HG03039 (cell line): ENCODE results near the gene APOL4.
"Not testable (repeated sequence)": the region's sequence is repeated elsewhere in the genome, so short reads cannot be mapped to it uniquely, and the experiment has no call there.

Source experiments
- ATAC-seq: cut with Tn5 transposase; IDR thresholded peaks from one replicate; pipeline ENCODE4 v1.9.1; 2021; ENCODE audit warnings: mild to moderate bottlenecking, moderate library complexity; ENCODE audit not compliant: unreplicated experiment

Gene APOL4, protein sequence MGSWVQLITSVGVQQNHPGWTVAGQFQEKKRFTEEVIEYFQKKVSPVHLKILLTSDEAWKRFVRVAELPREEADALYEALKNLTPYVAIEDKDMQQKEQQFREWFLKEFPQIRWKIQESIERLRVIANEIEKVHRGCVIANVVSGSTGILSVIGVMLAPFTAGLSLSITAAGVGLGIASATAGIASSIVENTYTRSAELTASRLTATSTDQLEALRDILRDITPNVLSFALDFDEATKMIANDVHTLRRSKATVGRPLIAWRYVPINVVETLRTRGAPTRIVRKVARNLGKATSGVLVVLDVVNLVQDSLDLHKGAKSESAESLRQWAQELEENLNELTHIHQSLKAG

DNA sequence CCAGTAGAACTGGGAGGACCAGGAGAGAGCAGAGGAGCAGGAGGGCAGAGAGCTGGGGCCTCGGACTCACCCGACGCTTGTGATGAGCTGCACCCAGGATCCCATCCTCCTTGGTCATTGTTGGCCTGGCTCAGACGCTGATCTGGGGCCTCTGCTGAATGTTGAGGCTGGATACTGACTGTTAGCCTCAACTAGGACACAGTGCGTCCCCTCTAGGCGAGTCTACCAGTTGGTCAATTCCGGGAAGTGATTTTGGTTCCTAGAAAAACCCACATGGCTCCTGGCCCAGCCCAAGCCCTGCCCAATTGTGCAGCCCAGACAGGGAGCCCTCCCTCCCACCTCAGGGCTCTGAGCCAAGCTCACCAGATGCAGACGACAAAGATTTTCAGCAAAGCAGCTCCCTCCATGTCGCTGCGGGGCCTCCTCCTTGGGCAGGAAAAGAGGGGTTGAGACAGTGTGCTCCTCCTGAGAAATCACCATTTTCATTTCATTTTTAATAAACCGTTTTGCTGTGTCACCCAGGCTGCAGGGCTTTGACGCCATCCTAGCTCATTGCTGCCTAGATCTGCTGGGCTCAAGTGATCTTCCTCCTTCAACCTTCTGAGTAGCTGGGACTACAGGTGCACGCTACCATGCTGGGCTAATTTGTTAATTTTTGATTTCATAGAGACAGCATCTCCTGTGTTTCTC is at the start of gene APOL4:
Gene APOL4 (minus strand): TSS at position 180 of the 690 bp plus-strand sequence. CDS start 75 bp downstream, at position 105.
- ATAC-seq: no peak

DNA sequence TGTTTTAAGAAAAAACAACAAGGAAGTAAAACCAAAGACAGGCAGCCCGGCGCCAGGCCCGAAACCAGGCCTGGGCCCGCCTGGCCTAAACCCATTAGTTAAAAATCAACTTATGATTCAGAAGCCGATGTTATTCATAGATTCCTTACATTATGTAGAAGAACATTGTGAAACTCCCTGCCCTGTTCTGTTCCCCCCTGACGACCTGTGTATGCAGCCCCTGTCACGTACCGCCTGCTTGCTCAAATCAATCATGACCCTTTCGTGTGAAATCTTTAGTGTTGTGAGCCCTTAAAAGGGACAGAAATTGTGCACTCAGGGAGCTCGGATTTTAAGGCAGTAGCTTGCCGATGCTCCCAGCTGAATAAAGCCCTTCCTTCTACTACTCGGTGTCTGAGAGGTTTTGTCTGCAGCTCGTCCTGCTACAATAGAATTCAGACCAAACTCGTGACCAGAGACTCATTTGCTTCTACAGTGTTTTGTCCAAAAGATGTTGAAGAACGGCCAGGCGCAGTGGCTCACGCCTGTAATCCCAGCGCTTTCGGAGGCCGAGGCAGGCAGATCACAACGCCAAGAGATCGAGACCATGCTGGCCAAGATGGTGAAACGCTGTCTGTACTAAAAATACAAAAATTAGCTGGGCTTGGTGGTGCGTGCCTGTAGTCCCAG is 48.8 kb upstream of the APOL4 start:
- not testable (repeated sequence) for ATAC-seq

DNA sequence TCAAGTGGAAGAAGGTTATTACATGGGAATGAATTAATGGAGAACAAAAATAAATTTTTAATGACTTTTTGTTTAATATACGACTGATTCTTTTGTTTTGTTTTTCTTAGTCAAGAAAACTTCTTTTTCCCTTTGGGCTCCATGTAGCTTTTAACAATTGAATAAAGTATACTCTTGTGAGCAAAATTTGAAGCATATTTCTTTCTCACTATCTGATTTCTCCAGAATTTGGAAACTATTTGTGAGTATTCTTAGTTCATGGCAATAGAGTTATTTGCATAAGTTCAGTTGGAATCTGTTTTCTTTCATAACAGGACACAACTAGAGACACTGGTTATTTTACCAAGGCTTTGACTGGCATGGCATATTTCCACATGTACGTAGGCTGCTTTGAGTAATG is 47.6 kb upstream of the APOL4 start:
- ATAC-seq: no peak

DNA sequence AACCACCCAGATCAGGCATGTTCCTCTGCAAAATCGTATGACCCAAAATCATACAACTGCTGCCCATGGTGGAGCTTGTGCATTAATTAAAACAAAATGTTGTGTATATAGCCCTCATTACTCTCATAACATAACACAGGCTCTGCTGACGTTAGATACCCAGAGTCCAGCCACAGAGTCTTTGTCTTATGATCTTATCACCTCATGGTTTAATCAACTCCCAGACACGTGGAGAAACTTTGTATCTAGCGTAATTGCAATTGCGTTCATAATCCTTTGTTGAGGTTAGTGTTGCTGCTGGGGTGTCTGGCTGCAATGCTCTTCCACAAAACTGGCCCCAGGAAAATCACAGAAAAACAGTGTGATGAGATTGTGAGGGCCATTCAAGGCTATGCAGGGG is 46.3 kb upstream of the APOL4 start:
- ATAC-seq: no peak

DNA sequence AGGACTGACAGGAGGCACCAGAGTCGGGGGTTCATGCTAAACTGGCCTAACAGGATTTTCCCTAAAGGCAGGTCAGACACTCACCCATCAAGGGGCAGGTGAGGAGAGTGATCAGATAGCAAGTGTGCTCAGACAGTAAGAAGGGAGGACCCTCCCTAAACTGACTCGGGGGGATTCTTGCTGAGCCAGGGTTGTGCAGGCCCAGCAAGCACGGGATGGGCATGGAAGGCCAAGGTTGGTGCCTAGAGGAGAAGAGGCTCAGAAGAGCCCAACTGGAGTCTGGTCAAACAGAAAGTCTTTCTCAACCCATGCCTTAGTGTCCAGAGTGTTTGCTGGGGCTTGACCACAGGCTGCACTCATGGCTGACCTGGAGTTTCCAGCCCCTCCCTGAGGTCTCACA is 45.1 kb upstream of the APOL4 start:
- ATAC-seq: no peak

DNA sequence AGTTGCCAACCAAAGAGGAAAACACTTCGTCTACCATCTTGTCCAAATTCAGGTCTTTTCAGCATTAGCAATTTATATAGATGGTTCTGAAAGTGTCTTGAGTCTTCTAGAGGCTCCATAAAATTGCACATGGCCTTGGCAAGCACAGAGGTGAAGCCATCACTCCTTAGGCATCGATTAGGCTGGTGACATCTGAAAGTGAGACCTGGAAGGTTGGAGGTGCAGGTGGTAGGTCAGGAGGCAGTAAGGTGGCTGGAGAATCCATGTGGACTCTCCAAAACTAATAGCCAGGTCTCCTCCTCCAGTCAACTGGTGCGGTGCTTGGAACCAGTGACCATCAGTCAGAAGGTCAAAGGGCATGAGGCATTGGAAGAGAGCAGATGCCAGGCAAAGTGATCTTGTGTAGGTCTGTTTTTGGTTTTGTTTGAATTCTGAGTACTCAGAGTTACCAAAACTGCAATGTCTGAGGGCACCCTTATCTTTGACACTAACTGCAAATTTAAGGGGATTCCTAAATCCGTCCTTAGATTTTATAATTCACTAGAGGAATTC is 44.3 kb upstream of the APOL4 start:
- ATAC-seq: no peak

DNA sequence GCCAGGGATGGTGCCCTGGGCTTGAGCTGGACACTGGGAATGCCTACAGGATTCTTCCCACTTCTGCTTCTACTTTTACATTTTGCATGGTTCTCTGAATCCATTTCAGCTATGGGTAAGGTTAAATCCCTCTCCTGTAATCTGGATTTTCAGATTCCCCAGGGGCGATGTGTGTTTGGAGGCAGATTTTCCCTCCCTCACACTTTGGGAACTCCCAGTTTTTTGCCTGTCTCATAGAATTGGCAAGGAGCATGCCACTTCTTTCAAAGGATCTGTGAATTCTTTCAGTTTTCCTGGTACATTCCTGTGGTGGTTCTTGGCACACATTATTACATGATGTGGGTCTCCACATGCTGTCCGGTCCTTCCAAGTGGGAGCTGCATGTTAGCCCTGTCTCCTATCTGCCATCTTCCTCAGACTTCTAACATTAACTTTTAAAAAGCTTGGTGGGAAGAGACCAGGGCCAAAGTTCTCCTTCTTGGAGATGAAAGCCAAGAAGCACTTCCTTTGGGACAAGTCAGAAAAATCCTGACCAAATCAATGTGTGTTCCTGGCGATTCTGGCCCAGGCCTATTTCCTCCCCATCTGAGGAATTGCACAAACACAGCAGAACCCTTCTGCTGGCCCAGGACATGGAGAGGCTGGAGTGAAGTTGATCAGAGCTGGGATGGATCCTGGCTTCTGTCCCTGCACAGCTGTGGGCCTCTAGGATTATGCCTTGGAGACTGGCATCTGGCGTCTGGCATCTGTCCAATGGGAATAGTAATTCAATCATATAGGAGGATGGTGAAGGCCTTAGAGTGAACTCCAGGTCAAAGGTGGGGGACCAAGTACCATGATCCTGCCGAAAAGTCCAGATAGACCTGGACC is 43.1 kb upstream of the APOL4 start:
- no peak for ATAC-seq

DNA sequence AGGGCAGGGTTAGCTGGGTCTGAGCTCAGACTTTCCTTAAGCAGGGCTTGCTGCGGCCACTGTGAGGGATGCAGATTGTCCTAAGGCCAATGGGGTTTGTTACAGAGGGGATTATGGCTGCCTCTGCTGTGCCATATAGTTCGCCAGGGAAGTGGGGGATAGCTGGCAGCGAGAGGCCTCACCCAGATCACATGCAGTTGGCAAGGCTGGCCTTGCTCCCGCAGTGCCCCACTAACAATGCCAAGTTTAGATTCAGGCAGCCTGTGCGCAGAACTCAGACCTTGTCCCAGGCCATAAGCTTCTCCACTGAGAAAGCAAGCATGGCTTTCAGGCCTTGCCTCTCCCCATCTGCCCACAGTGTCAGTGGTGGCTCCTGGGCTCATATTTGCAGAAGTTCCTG is 42.4 kb upstream of the APOL4 start:
- ATAC-seq: no peak

DNA sequence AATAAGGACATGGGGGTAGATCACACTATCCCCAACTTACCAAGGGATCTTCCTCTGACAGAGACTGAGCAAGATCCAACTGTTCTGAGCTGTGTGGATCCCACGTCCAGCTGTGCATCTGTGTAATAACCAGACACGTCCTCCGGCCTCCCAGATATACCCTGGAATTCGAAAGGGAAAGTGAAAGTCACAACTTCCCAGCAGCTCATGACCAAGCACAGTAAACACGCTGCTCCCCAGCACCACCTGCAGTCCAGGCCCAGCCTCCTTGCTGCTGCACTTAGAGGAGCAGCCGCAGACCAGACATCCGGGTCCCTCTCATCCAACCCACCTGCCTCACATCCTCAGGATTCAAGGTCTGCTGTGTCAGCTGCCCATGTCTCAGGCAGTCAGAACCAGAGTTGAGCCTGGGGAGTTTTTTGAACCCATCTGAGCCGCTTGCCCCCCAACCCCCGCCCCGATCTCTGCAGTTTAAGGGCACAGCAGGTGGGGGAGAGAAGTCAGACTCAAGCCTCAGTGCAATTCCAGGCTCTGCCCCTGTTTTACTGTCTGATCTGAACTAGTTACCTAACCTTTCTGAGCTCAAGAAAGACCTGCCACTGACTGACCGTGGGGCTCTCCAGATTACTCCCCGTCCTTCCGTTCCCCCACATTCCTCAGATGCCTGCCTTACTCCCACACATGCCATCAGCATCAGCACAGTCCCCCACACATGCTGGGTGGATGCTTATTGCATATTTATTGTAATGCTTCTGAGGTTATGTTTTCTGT is 38.0 kb upstream of the APOL4 start, which contains the start of gene APOL2:
Gene APOL2 (minus strand): TSS at position 127 of the 771 bp plus-strand sequence. CDS start 6,365 bp downstream, outside the sequence.
- peak; percentile 82 for ATAC-seq

DNA sequence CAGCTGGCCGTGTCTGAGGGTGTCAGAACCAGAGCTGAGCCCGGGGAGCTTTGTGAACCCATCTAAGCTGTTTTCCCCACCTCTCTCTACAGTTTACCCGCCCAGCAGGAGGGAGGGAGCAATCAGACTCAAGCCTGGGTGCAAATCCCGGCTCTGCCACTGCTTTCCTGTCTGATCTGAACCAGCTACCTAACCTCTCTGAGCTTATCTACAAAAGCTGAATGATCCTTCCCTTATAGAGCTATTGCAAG is 37.5 kb upstream of the APOL4 start:
- ATAC-seq: no peak

DNA sequence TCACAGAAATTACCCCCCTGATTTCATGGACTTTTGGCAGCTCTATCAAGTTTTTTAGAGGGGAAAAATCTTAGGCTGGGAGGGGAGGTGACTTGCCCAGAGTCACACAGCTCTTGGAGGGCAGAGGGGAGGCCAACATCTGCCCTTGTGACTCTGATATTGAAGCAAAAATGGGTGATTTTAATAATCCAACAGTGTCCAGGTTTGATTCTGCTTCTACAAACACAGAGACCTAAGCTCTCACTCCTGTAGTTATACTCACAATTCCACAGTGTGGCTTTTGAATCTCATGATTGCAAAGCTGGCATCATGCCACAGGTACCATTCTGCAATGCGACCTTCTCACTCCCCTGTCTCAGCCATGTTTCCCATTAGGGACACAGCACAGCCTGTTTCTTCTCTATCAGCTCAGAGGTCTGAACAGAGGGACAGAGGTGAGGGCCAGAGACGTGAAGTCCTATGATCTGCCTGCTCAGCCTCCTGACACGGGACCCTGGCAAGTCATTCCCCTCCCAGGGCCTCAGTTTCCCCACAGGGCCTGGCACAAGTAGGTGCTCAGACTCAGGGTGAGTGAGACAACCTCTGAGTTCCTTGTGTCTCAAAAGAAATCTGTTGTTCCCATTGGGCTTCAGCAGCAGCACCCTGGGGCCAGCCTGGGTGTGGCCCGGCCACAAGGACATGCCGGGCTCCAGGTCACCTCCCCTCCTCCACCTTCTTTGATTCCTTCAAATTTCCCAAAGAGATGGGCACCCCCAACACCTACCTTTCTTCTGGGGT is 37.0 kb upstream of the APOL4 start:
- ATAC-seq: peak; percentile 13

DNA sequence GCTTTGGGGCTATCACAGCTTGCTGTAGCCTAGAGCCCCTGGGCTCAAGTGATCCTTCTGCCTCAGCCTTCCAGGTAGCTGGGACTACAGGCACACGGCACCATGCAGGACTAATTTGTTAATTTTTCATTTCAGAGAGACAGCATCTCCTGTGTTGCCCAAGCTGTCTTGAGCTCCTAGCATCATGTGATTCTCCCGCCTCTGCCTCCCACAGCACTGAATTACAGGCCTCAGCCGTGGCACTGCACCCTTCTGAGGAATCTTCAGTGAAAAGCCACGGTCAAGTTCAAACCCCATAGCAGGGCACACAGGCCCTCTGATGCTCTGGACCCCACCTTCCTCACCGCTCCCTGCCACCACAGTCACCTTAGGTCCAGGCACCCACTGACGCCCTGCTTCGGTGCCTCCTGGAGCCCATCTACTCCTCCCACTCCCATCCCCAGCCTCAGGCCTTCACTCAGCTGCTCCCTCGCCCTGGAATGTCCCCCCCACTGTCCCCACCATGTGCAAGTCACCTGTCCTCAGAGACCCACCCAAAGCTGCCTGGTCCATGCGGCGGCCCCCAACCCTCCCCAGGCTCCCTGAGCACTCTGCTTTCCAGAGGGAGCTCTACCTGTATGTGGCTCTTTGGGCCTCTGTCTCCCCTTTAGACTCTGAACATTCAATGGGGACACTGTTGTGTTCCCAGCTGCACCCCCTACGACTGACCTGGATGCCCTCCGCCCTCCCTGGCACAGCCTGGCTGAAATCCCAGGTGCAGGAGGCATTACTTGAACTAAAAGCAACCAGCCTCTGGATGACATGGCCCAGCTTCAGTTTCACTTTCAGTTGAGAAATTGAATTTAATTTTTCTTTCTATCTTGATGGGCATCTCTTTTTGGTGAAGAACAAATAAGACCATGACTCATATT is 36.1 kb upstream of the APOL4 start:
- no peak for ATAC-seq

DNA sequence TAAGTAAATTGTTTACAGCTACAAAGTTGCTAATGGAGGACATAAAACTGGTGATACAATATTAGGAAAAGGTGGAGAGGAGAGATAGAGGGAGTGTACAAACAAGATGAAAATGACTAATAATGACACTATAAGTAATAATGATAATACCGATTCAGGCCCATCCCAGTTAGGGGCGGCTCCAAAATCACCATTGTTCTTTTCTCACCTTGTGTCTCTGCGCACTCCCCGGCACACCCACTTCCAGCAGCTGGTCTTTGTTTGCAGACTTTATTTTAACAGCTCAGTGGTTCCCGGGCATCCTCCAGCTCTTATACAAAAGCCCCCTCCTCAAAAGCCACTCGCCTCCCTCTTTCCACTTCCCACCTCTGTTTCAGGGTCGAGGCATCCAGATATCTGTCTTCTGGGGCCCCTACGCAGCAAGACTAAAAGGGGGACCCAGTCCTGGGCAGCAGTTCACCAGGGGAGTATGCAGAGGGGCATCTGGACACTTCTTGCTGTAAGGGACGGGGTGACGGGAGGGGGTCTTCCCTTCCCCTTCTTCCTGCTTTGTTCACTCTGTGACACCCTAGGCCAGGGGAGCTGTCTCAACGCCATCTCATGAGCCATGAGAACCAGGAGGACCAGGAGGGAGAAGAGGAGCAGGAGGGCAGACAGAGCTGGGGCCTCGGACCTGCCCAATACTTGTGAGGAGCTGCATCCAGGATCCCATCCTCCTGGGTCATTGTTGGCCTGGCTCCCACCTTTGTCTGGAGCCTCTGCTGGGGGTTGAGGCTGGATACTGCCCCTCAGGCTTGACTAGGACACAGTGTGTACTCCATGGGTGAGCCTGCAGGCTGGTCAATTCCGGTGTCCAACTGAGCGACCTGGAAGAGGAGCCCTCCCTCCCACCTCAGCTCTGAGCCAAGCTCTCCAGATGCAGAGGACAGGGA is 35.0 kb upstream of the APOL4 start:
- no peak for ATAC-seq

DNA sequence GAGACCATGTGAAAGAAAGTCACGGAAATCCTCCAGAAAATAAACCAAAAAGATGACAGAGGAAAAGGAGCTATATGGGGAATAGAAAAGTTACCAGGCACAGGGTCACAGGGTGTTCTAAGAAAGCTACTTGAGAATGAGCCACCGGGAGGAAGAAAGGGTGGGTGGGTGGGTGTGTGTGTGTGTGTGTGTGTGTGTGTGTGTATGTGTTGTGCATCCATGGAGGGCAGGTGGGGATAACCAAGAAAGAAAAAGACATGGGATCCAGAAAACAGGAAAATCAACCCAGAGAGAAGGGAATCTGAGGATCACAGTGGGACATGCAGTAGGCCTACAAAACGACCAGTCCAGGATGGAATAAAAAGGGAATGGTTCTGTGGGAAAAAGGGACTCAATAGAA is 34.0 kb upstream of the APOL4 start:
- no peak for ATAC-seq

DNA sequence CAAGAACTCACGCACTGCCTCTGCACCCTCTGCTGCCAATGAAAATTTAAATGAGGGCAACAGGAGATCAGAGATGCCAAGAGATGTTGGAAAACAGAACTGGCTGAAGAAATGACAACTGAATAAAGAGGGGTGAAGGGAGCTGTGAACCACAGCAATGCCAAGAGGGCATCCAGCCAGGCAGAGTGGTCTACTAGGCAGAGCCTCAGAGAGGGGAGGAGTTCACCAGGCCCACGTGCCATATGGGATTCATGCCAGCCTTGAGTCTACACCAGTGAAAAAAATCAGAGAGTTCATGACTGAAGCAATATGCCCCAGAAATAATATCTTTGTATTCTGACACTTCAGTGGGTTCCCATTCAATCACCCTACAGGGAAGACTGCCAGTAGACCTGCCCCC is 33.3 kb upstream of the APOL4 start:
- no peak for ATAC-seq

DNA sequence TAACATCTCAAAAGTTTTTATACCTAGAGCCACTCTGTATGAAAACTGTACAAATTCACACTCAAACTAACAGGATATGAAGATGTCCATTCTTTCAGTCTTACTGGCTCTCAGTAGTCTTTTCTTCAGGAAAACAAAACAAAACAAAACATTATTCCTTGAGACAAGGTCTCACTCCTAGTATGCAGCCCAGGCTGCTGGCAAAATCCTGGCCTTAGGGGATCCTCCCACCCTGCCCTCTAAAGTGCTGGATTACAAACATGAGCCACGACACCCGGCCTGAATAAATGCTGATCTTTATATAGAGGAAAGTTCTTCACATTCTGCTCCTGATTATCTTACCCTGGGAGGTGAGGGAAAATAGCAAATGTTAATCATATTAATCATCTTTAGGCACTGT is 32.6 kb upstream of the APOL4 start:
- no peak for ATAC-seq

DNA sequence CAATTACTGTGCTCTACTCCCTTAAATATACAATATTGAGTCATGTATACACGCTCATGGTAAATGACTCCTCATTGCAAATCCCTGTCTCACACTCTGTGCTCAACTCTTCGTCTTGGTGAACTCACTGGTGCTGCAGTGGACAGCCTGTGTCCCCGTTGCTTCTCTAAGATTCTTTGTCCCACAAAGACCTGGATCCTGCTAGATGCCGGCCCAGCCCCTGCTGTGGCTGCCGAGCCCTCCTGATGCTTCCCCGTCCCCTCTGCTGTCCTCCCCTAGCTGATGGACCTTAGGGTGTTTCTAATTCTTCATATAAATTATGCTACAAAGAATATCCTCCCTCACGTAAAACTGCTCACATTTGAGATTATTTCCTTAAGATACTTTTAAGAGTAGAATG is 32.2 kb upstream of the APOL4 start:
- ATAC-seq: no peak
